Skeletal muscle tissue (tissue), 4 donors: Measurements from ENCODE around the gene OR5H15. TPM values are rescaled to one million over a fixed set of nuclear protein-coding genes. Genes with fewer than 3 reads are reported as not detected.
"Not testable (repeated sequence)": the region's sequence is repeated elsewhere in the genome, so short reads cannot be mapped to it uniquely, and the experiment has no call there.

Experiments used
- H3K27ac ChIP-seq: one replicate; pipeline ENCODE4 v1.7.0; 2013; ENCODE audit warnings: mild to moderate bottlenecking, low read depth, low read length, inconsistent platforms
- H3K27me3 ChIP-seq, 3 donors: one replicate each; pipeline ENCODE4 v1.7.0; 2013; ENCODE audit warnings: low read length in 3 of 3; ENCODE audit not compliant: control insufficient read depth in 3 of 3, insufficient read depth in 3 of 3
- H3K36me3 ChIP-seq, 3 donors: one replicate each; pipeline ENCODE4 v1.7.0; 2013; ENCODE audit warnings: low read length in 3 of 3; ENCODE audit not compliant: control insufficient read depth in 3 of 3, insufficient read depth in 3 of 3
- H3K4me1 ChIP-seq, 3 donors: one replicate each; pipeline ENCODE4 v1.7.0; 2013; ENCODE audit warnings: low read length in 3 of 3, mild to moderate bottlenecking in 3 of 3; ENCODE audit not compliant: control insufficient read depth in 3 of 3, insufficient read depth in 3 of 3
- H3K4me3 ChIP-seq, 3 donors: one replicate each; pipeline ENCODE4 v1.7.0; 2013; ENCODE audit warnings: low read length in 3 of 3
- H3K9ac ChIP-seq, 3 donors: one replicate each; pipeline ENCODE4 v1.7.0; 2013; ENCODE audit warnings: low read length in 3 of 3, mild to moderate bottlenecking in 3 of 3, moderate library complexity in 2 of 3, low read depth in 1 of 3
- H3K9me3 ChIP-seq, 3 donors: one replicate each; pipeline ENCODE4 v1.7.0; 2013; ENCODE audit warnings: low read length in 3 of 3; ENCODE audit not compliant: control insufficient read depth in 3 of 3
- total RNA-seq: library from RNA; depleted of rRNA; stranded (reverse); fragments of >200 nt; gene quantifications from one replicate; pipeline ENCODE4 v1.2.3, GENCODE V29; 2014
- donor health status: Osteomylitis.

OR5H15 gene
- total RNA-seq = not detected

DNA sequence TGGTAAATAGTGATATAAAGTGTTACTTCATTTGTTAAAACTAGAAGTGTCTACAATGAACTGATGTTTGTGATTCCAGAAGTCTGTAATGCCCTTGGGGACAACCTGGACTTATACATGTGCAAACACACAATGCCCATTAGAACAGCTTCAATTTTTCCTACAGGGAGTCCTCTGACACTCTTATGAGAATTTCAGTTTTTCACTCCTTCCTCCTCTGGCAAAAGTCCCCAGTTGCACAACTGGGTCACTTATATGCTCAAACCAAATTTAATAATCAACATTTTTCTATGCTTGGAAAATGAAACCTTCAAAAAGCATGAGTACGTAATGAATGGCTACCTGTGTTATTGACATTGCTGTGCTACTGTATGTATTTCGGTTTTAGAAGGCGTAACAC is at the start of gene OR5H15:
Gene OR5H15, plus strand, starts transcription at position 301 of the 400 bp plus-strand sequence. CDS start 2,004 bp downstream, outside the sequence.
- Histone ChIP-seq H3K27ac (no peak within 1 kb of the TSS), H3K9me3 (no peaks in the 10 kb centered on the region), H3K27me3 (no peaks in the 10 kb centered on the region), H3K4me1 (no peaks in the 10 kb centered on the region), H3K4me3 (no peak within 1 kb of the TSS), H3K9ac (no peak within 1 kb of the TSS), H3K36me3 (no peaks in the 10 kb centered on the region)

DNA sequence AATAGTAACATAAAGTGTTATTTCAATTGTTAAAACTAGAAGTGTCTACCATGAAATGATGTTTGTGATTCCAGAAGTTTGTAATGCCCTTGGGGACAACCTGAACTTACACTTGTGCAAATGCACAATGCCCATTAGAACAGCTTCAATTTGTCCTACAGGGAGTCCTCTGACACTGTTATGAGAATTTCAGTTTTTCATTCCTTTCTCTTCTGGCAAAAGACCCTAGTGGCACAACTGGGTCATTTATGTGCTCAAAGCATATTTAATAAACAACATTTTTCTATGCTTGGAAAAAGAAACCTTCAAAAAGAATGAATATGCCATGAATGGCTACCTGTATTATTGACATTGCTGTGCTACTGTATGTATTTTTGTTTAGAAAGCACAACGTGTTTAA is 36.1 kb upstream of the OR5H15 start, which contains the start of gene OR5H1:
Gene OR5H1, plus strand, starts transcription at position 301 of the 400 bp plus-strand sequence. CDS start 1,977 bp downstream, outside the sequence.
- Histone ChIP-seq H3K4me1 (no peaks in the 10 kb centered on the region), H3K4me3 (no peak within 1 kb of the TSS), H3K9me3 (no peaks in the 10 kb centered on the region), H3K9ac (no peak within 1 kb of the TSS), H3K27me3 (no peaks in the 10 kb centered on the region), H3K36me3 (no peaks in the 10 kb centered on the region), H3K27ac (no peak within 1 kb of the TSS)

GRCh38 chr3:98136631-98137030 is 29.9 kb upstream of the OR5H15 start:
- H3K27me3 ChIP-seq = no peaks in the 10 kb centered on the region
- H3K9ac ChIP-seq = no peak overlapping the region
- no peak overlapping the region for H3K27ac ChIP-seq
- no peak overlapping the region for H3K4me3 ChIP-seq
- H3K4me1 ChIP-seq = no peaks in the 10 kb centered on the region
- H3K9me3 ChIP-seq = no peaks in the 10 kb centered on the region
- no peaks in the 10 kb centered on the region for H3K36me3 ChIP-seq

GRCh38 chr3:98137826-98138557 is 28.5 kb upstream of the OR5H15 start:
- H3K9me3 ChIP-seq, H3K27ac ChIP-seq, H3K4me1 ChIP-seq, H3K4me3 ChIP-seq, H3K27me3 ChIP-seq, H3K36me3 ChIP-seq, H3K9ac ChIP-seq: not testable (repeated sequence)

DNA sequence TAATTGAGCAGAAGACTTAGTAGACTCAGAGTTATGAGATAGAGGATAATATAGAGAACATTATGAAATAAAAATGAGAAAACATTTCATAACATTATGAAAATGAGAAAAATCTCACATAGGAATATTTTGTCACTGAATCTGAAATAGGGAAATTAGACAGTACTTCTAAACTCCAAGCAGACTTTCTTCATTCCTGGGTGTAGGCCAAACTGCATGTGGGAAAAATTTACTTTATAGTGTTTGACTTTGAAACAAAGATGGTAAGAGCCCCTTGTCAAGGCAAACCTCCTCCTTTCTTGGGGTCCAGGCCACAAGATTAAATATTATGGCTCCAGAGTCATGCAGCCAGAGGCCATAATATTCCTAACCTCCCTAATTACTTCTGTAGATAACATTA is 26.0 kb upstream of the OR5H15 start:
- Histone ChIP-seq H3K4me1 (no peaks in the 10 kb centered on the region), H3K4me3 (no peak overlapping the region), H3K9me3 (no peaks in the 10 kb centered on the region), H3K27ac (no peak overlapping the region), H3K36me3 (no peaks in the 10 kb centered on the region), H3K9ac (no peak overlapping the region), H3K27me3 (no peaks in the 10 kb centered on the region)

DNA sequence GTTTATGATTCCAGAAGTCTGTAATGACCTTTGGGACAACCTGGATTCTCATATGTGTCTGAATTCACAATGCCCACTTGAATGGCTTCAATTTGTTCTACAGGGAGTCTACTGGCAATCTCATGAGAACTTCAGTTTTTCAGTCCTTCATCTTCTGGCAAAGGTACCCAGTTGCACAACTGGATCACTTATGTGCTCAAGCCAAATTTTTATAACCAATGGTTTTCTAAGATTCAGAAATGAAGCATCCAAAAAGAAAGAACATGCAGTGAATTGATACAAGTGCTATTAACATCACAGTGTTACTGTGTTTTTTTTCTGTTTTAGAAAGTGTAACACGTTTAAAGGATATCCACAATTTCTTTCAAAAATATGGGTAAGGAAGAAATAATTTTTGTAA is 19.3 kb upstream of the OR5H15 start, which contains the start of gene OR5H14:
Gene OR5H14, plus strand, starts transcription at position 301 of the 400 bp plus-strand sequence. CDS start 1,907 bp downstream, outside the sequence.
- Histone ChIP-seq H3K4me1 (no peaks in the 10 kb centered on the region), H3K9ac (no peak within 1 kb of the TSS), H3K36me3 (no peaks in the 10 kb centered on the region), H3K27ac (no peak within 1 kb of the TSS), H3K9me3 (no peaks in the 10 kb centered on the region), H3K4me3 (no peak within 1 kb of the TSS), H3K27me3 (no peaks in the 10 kb centered on the region)

DNA sequence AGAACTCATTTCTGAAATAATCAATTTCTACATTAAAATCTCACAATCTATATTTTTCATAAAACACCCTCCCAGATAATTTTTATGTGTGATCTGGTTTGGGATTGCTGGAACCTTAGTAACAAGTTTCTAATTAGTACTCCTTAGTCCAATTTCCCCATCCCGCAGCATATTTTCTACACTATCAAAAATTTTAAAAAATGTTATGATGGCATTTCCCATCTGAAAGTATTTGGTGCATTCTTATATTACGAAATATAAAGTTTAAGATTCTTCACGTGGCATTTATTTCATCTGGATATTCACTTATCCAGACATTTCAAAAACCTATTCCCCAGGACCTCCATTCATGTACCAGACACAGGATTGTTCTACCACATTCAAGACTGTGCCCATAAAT is 17.7 kb upstream of the OR5H15 start:
- Histone ChIP-seq H3K4me3 (no peak overlapping the region), H3K9me3 (no peaks in the 10 kb centered on the region), H3K36me3 (no peaks in the 10 kb centered on the region), H3K4me1 (no peaks in the 10 kb centered on the region), H3K9ac (no peak overlapping the region), H3K27me3 (no peaks in the 10 kb centered on the region), H3K27ac (no peak overlapping the region)

- not testable (repeated sequence) for H3K27ac ChIP-seq, H3K4me3 ChIP-seq, H3K4me1 ChIP-seq, H3K9me3 ChIP-seq, H3K36me3 ChIP-seq, H3K9ac ChIP-seq, H3K27me3 ChIP-seq
Observed at GRCh38 chr3:98149456-98149855, 17.0 kb upstream of the OR5H15 start.

DNA sequence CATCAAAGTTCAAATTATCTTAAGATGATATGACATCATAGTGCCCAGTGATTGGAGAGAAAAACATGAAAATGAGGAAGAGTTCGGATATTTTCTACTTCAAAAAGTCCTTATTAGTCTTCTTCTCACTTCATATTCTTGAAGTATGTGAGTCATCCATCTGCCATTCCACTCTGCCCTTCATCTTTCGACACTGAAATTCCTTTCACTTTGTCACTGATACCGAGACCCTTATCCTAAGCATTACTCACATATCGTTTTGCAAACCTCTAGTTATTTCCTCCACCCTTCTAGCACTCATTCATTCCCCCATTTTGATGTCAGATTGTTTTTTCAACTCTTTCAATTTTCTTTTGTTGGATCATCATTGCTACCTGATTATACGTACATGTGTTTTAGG is 15.3 kb upstream of the OR5H15 start:
- Histone ChIP-seq H3K9ac (no peak overlapping the region), H3K27ac (no peak overlapping the region)

DNA sequence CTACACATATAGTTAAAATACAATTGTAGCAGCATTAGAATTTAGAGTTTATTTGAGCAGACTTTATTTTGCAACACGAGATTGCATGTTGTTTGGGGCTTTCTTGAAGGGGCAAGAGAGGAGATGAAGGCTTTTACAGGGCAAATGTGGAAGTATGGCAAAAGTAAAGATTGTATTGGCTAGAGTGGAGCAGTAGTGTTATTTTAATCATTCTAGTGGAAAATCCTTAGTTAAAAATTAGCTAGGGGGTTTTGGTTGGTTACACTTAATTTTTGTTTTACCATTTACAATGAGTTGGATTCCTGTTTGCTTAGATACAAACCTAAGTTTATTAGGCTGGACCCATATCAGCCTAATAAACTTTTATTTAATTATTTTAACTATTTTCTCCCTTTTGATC is 4.6 kb downstream of the OR5H15 start:
- Histone ChIP-seq H3K9ac (no peak overlapping the region), H3K4me1 (no peaks in the 10 kb centered on the region), H3K27ac (no peak overlapping the region), H3K27me3 (no peaks in the 10 kb centered on the region), H3K36me3 (no peaks in the 10 kb centered on the region), H3K4me3 (no peak overlapping the region), H3K9me3 (no peaks in the 10 kb centered on the region)

More for the DNA sequence above, 15.3 kb upstream of the OR5H15 start:
- H3K9me3 ChIP-seq = no peaks in the 10 kb centered on the region
- H3K27me3 ChIP-seq = no peaks in the 10 kb centered on the region
- H3K4me1 ChIP-seq = no peaks in the 10 kb centered on the region
- H3K36me3 ChIP-seq = no peaks in the 10 kb centered on the region
- no peak overlapping the region for H3K4me3 ChIP-seq
